MCF 10A (cell line): ENCODE results near the gene PIH1D2. TPM values are rescaled to one million over a fixed set of nuclear protein-coding genes. Genes with fewer than 3 reads are reported as not detected.
"Not testable (repeated sequence)": the region's sequence is repeated elsewhere in the genome, so short reads cannot be mapped to it uniquely, and the experiment has no call there.

Experiments
- BruUV-seq: library from RNA; stranded (reverse); fragments of 400-500 nt; replicated peaks from 2 replicates; lab custom pipeline; 2021; lab: Mats Ljungman, UMichigan
- CTCF ChIA-PET: fragments of 300-600 bp; sonication (Branson Sonifier 250); formaldehyde crosslinking; extraction: SDS; loops from one replicate; lab custom pipeline; 2021; ENCODE audit warnings: antibody characterized with exemption, inconsistent platforms; lab: Yijun Ruan, JAX
- POLR2A ChIA-PET: fragments of 300-600, 350-650 bp; sonication (Branson Sonifier 250); formaldehyde crosslinking; extraction: SDS; loops from one replicate; lab custom pipeline; 2020; ENCODE audit warnings: antibody characterized with exemption, inconsistent platforms; lab: Yijun Ruan, JAX
- DNase-seq: peaks from one replicate; pipeline ENCODE4 v3.0.0-alpha.2; 2018; ENCODE audit not compliant: unreplicated experiment
- H3K27ac Mint-ChIP-seq: one replicate; pipeline ENCODE4 v1.8.0; 2022; ENCODE audit warnings: mild to moderate bottlenecking, low read depth, mixed read lengths; ENCODE audit not compliant: unreplicated experiment
- H3K27me3 Mint-ChIP-seq: one replicate; pipeline ENCODE4 v1.8.0; 2022; ENCODE audit warnings: mixed read lengths; ENCODE audit not compliant: insufficient read depth, unreplicated experiment
- H3K36me3 Mint-ChIP-seq: one replicate; pipeline ENCODE4 v1.8.0; 2022; ENCODE audit warnings: mild to moderate bottlenecking, moderate library complexity, mixed read lengths; ENCODE audit not compliant: insufficient read depth, unreplicated experiment
- H3K4me1 Mint-ChIP-seq: one replicate; pipeline ENCODE4 v1.8.0; 2022; ENCODE audit warnings: mixed read lengths; ENCODE audit not compliant: insufficient read depth, unreplicated experiment
- H3K4me3 Mint-ChIP-seq: one replicate; pipeline ENCODE4 v1.8.0; 2022; ENCODE audit warnings: mild to moderate bottlenecking, moderate library complexity, mixed read lengths; ENCODE audit not compliant: unreplicated experiment
- H3K9me3 Mint-ChIP-seq: one replicate; pipeline ENCODE4 v1.8.0; 2022; ENCODE audit warnings: mixed read lengths; ENCODE audit not compliant: unreplicated experiment
- intact Hi-C: fragments of 100-400 bp; cut with micrococcal nuclease; formaldehyde crosslinking; loops from 2 replicates; pipeline ENCODE4 v1.14.1; 2022
- total RNA-seq: library from RNA; stranded (reverse); gene quantifications from 2 replicates; pipeline ENCODE4 v1.2.3, GENCODE V29; 2022
- TF ChIP-seq, protein P1 (sequence below): fragments of 200-600 bp; IDR thresholded peaks from one replicate; pipeline ENCODE4 v1.8.0; 2022; ENCODE audit warnings: antibody characterized with exemption, mild to moderate bottlenecking; ENCODE audit not compliant: unreplicated experiment

Gene PIH1D2
- total RNA-seq, 1 experiment from 2014 or later = 2.1 TPM

- no peaks in the 10 kb centered on the region for H3K9me3 Mint-ChIP-seq
- ChIA-PET POLR2A (interaction anchor here (0.7 kb wide), 1 partner anchor 73 kb away, joined by 4 read pairs; no protein-coding TSS in a partner anchor), CTCF (no interaction called here)
- no TSS peak for BruUV-seq
- H3K27me3 Mint-ChIP-seq = no peaks in the 10 kb centered on the region
- intact Hi-C loops = no loop called here
- H3K4me1 Mint-ChIP-seq = peaks cover 11% of the 10 kb centered on the region
- H3K36me3 Mint-ChIP-seq = peaks cover 86% of the 10 kb centered on the region
- H3K27ac Mint-ChIP-seq = no peak overlapping the region
- TF ChIP-seq, protein P1, sequence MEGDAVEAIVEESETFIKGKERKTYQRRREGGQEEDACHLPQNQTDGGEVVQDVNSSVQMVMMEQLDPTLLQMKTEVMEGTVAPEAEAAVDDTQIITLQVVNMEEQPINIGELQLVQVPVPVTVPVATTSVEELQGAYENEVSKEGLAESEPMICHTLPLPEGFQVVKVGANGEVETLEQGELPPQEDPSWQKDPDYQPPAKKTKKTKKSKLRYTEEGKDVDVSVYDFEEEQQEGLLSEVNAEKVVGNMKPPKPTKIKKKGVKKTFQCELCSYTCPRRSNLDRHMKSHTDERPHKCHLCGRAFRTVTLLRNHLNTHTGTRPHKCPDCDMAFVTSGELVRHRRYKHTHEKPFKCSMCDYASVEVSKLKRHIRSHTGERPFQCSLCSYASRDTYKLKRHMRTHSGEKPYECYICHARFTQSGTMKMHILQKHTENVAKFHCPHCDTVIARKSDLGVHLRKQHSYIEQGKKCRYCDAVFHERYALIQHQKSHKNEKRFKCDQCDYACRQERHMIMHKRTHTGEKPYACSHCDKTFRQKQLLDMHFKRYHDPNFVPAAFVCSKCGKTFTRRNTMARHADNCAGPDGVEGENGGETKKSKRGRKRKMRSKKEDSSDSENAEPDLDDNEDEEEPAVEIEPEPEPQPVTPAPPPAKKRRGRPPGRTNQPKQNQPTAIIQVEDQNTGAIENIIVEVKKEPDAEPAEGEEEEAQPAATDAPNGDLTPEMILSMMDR = no peak
- no peak for DNase-seq
- H3K4me3 Mint-ChIP-seq = no peak overlapping the region
Observed at GRCh38 chr11:112050721-112051120, 23.1 kb downstream of the PIH1D2 start.

GRCh38 chr11:112049777-112050176 lies 24.0 kb downstream of the PIH1D2 start:
- ChIA-PET CTCF (no interaction called here), POLR2A (no interaction called here)
- intact Hi-C loops = no loop called here
- no TSS peak for BruUV-seq
- Mint-ChIP-seq H3K27ac (no peak overlapping the region), H3K27me3 (no peaks in the 10 kb centered on the region), H3K4me3 (no peak overlapping the region), H3K36me3 (peaks cover 86% of the 10 kb centered on the region), H3K4me1 (peaks cover 11% of the 10 kb centered on the region), H3K9me3 (no peaks in the 10 kb centered on the region)
- TF ChIP-seq, protein P1 = no peak
- peak; percentile 12 for DNase-seq

DNA sequence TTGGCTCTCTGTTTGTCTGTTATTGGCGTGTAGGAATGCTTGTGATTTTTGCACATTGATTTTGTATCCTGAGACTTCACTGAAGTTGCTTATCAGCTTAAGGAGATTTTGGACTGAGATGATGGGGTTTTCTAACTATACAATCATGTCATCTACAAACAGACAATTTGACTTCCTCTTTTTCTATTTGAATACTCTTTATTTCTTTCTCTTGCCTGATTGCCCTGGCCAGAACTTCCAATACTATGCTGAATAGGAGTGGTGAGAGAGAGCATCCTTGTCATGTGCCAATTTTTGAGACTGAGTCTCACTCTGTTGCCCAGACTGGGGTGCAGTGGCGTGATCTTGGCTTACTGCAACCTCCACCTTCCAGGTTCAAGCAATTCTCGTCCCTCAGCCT lies 25.6 kb downstream of the PIH1D2 start:
- BruUV-seq, H3K4me3 Mint-ChIP-seq, H3K9me3 Mint-ChIP-seq, CTCF ChIA-PET, H3K27me3 Mint-ChIP-seq, intact Hi-C loops, DNase-seq: not testable (repeated sequence)
- H3K4me1 Mint-ChIP-seq = peaks cover 11% of the 10 kb centered on the region
- H3K27ac Mint-ChIP-seq = peak overlapping the region; percentile 27
- POLR2A ChIA-PET = interaction anchor here (0.7 kb wide), 1 partner anchor 122 kb away, joined by 4 read pairs; no protein-coding TSS in a partner anchor
- H3K36me3 Mint-ChIP-seq = peaks cover 86% of the 10 kb centered on the region

GRCh38 chr11:112046647-112047046 lies 27.2 kb downstream of the PIH1D2 start:
- BruUV-seq, H3K4me3 Mint-ChIP-seq, CTCF ChIA-PET, POLR2A ChIA-PET, H3K9me3 Mint-ChIP-seq, H3K27me3 Mint-ChIP-seq, H3K27ac Mint-ChIP-seq, DNase-seq, intact Hi-C loops: not testable (repeated sequence)
- Mint-ChIP-seq H3K4me1 (peaks cover 24% of the 10 kb centered on the region), H3K36me3 (peaks cover 86% of the 10 kb centered on the region)

GRCh38 chr11:112044961-112045360 lies 28.9 kb downstream of the PIH1D2 start:
- no peaks in the 10 kb centered on the region for H3K9me3 Mint-ChIP-seq
- no peak overlapping the region for H3K27ac Mint-ChIP-seq
- CTCF ChIA-PET = interaction anchor here (0.7 to 0.9 kb wide), 2 partner anchors 50 to 63 kb away, joined by 3 read pairs; no protein-coding TSS in a partner anchor
- H3K36me3 Mint-ChIP-seq = peaks cover 77% of the 10 kb centered on the region
- no peak overlapping the region for H3K4me3 Mint-ChIP-seq
- TF ChIP-seq, protein P1 = no peak
- intact Hi-C loops = no loop called here
- no TSS peak for BruUV-seq
- H3K4me1 Mint-ChIP-seq = peaks cover 23% of the 10 kb centered on the region
- H3K27me3 Mint-ChIP-seq = no peaks in the 10 kb centered on the region
- POLR2A ChIA-PET = interaction anchor here (0.9 to 1.4 kb wide), 3 partner anchors 13 to 174 kb away, joined by 3 to 4 read pairs (median 3); partner anchors contain the start of gene DLAT
- DNase-seq = no peak
